Measurements from ENCODE around the gene INCA1.
"Not testable (repeated sequence)": the region's sequence is repeated elsewhere in the genome, so short reads cannot be mapped to it uniquely, and the experiment has no call there.

The INCA1 gene

GRCh38 chr17:5032865-5033264 lies 35.5 kb upstream of the INCA1 start:
- no peak overlapping the region for H3K27ac ChIP-seq (ENCODE audit: insufficient read depth, low read depth, low read length, poor library complexity, severe bottlenecking)
- H3K9me3 ChIP-seq (ENCODE audit: control insufficient read depth, low read length), result no peaks in the 10 kb centered on the region
- 91 to 92% methylated on average over 6 of the region's 6 CpGs for WGBS, 2 experiments
- no peaks in the 10 kb centered on the region for H3K4me1 ChIP-seq (ENCODE audit: control insufficient read depth, insufficient read depth, low read length)
- H3K27me3 ChIP-seq (ENCODE audit: control insufficient read depth, insufficient read depth, low read length, poor library complexity, severe bottlenecking), result peaks cover 21% of the 10 kb centered on the region
- no peaks in the 10 kb centered on the region for H3K36me3 ChIP-seq (ENCODE audit: control insufficient read depth, insufficient read depth, low read length)
- no peak overlapping the region for H3K4me3 ChIP-seq (ENCODE audit: insufficient read depth, low read depth, low read length)

- Histone ChIP-seq H3K4me1 (ENCODE audit: control insufficient read depth, insufficient read depth, low read length) (no peaks in the 10 kb centered on the region), H3K9me3 (ENCODE audit: control insufficient read depth, low read length) (no peaks in the 10 kb centered on the region), H3K4me3 (ENCODE audit: insufficient read depth, low read depth, low read length) (peak overlapping the region; percentile 33), H3K27ac (ENCODE audit: insufficient read depth, low read depth, low read length, poor library complexity, severe bottlenecking) (no peak overlapping the region), H3K27me3 (ENCODE audit: control insufficient read depth, insufficient read depth, low read length, poor library complexity, severe bottlenecking) (peaks cover 21% of the 10 kb centered on the region), H3K36me3 (ENCODE audit: control insufficient read depth, insufficient read depth, low read length) (no peaks in the 10 kb centered on the region)
- WGBS, 2 experiments, result 6 to 7% methylated on average over 48 of the region's 48 CpGs
Measured at GRCh38 chr17:5031365-5032082, 34.2 kb upstream of the INCA1 start.

DNA sequence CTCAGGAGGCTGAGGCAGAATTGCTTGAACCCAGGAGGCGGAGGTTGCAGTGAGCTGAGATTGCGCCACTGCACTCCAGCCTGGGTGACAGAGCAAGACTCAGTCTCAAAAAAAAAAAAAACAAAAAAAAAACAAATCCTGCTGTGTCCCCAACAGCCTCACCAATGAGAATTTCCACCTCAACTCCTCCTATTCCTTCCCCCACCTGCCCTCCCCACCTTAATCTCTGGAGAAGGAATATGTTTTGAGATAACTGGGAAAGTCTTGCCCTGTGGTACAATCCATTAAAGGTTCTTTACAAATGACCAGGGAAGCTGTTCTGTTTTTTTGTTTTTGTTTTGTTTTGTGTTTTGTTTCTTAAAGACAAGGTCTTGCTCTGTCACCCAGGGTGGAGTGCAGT lies 32.8 kb upstream of the INCA1 start:
- WGBS, 2 experiments, result 90 to 99% methylated on average over 2 of the region's 2 CpGs
- H3K36me3 ChIP-seq (ENCODE audit: control insufficient read depth, insufficient read depth, low read length), result not testable (repeated sequence)

DNA sequence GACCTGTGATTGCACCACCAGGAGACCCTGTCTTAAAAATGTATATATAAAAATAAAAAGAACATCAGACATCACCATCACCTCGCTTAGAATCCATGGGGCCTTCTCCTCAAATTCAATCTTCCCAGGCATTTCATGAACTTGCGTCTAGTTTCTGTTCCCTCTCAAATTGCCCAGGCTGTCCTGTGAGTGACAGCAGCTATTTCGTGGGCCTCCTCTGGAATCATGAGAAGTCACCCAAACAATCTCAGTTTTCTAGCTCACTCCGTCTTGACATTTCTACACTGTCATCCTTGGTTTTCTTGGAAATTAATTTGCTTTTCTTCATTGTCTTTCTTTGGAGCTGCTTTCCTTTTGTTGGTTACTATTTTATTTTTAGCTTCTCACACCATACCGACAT lies 30.6 kb upstream of the INCA1 start:
- H3K36me3 ChIP-seq (ENCODE audit: control insufficient read depth, insufficient read depth, low read length), result no peaks in the 10 kb centered on the region
- no peak overlapping the region for H3K4me3 ChIP-seq (ENCODE audit: insufficient read depth, low read depth, low read length)
- H3K27ac ChIP-seq (ENCODE audit: insufficient read depth, low read depth, low read length, poor library complexity, severe bottlenecking), result no peak overlapping the region
- WGBS, 2 experiments, result 90 to 93% methylated on average over 4 of the region's 5 CpGs
- no peaks in the 10 kb centered on the region for H3K4me1 ChIP-seq (ENCODE audit: control insufficient read depth, insufficient read depth, low read length)
- H3K27me3 ChIP-seq (ENCODE audit: control insufficient read depth, insufficient read depth, low read length, poor library complexity, severe bottlenecking), result peaks cover 3% of the 10 kb centered on the region
- H3K9me3 ChIP-seq (ENCODE audit: control insufficient read depth, low read length), result no peaks in the 10 kb centered on the region

More for the DNA sequence above, 32.8 kb upstream of the INCA1 start:
- H3K27ac ChIP-seq (ENCODE audit: insufficient read depth, low read depth, low read length, poor library complexity, severe bottlenecking); H3K4me1 ChIP-seq (ENCODE audit: control insufficient read depth, insufficient read depth, low read length); H3K9me3 ChIP-seq (ENCODE audit: control insufficient read depth, low read length); H3K4me3 ChIP-seq (ENCODE audit: insufficient read depth, low read depth, low read length): not testable (repeated sequence)
- peaks cover 14% of the 10 kb centered on the region for H3K27me3 ChIP-seq (ENCODE audit: control insufficient read depth, insufficient read depth, low read length, poor library complexity, severe bottlenecking)

- H3K9me3 ChIP-seq (ENCODE audit: control insufficient read depth, low read length), result no peaks in the 10 kb centered on the region
- peaks cover 4% of the 10 kb centered on the region for H3K36me3 ChIP-seq (ENCODE audit: control insufficient read depth, insufficient read depth, low read length)
- 91 to 93% methylated on average over 6 of the region's 6 CpGs for WGBS, 2 experiments
- H3K27ac ChIP-seq (ENCODE audit: insufficient read depth, low read depth, low read length, poor library complexity, severe bottlenecking), result no peak overlapping the region
- H3K4me3 ChIP-seq (ENCODE audit: insufficient read depth, low read depth, low read length), result no peak overlapping the region
- peaks cover 3% of the 10 kb centered on the region for H3K27me3 ChIP-seq (ENCODE audit: control insufficient read depth, insufficient read depth, low read length, poor library complexity, severe bottlenecking)
- H3K4me1 ChIP-seq (ENCODE audit: control insufficient read depth, insufficient read depth, low read length), result no peaks in the 10 kb centered on the region
Measured at GRCh38 chr17:5027299-5027698, 30.0 kb upstream of the INCA1 start.

- Histone ChIP-seq H3K4me1 (ENCODE audit: control insufficient read depth, insufficient read depth, low read length) (no peaks in the 10 kb centered on the region), H3K27me3 (ENCODE audit: control insufficient read depth, insufficient read depth, low read length, poor library complexity, severe bottlenecking) (no peaks in the 10 kb centered on the region), H3K4me3 (ENCODE audit: insufficient read depth, low read depth, low read length) (no peak overlapping the region), H3K9me3 (ENCODE audit: control insufficient read depth, low read length) (no peaks in the 10 kb centered on the region), H3K36me3 (ENCODE audit: control insufficient read depth, insufficient read depth, low read length) (peaks cover 20% of the 10 kb centered on the region), H3K27ac (ENCODE audit: insufficient read depth, low read depth, low read length, poor library complexity, severe bottlenecking) (no peak overlapping the region)
- 94 to 97% methylated on average over 4 of the region's 4 CpGs for WGBS, 2 experiments
Measured at GRCh38 chr17:5024604-5025003, 27.3 kb upstream of the INCA1 start.

DNA sequence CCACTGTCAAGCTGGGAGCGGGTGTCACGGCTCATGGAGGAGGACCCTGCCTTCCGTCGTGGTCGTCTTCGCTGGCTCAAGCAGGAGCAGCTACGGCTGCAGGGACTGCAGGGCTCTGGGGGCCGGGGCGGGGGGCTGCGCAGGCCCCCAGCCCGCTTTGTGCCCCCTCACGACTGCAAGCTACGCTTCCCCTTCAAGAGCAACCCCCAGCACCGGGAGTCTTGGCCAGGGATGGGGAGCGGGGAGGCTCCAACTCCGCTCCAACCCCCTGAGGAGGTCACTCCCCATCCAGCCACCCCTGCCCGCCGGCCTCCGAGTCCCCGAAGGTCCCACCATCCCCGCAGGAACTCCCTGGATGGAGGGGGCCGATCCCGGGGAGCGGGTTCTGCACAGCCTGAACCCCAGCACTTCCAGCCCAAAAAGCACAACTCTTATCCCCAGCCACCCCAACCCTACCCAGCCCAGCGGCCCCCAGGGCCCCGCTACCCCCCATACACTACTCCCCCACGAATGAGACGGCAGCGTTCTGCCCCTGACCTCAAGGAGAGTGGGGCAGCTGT lies 26.3 kb upstream of the INCA1 start:
- WGBS, 2 experiments, result 96 to 97% methylated on average over 28 to 29 of the region's 29 CpGs
- H3K4me1 ChIP-seq (ENCODE audit: control insufficient read depth, insufficient read depth, low read length), result no peaks in the 10 kb centered on the region
- H3K36me3 ChIP-seq (ENCODE audit: control insufficient read depth, insufficient read depth, low read length), result peaks cover 23% of the 10 kb centered on the region

GRCh38 chr17:5022171-5022711 lies 24.9 kb upstream of the INCA1 start:
- Histone ChIP-seq H3K4me1 (ENCODE audit: control insufficient read depth, insufficient read depth, low read length) (no peaks in the 10 kb centered on the region), H3K9me3 (ENCODE audit: control insufficient read depth, low read length) (no peaks in the 10 kb centered on the region), H3K27me3 (ENCODE audit: control insufficient read depth, insufficient read depth, low read length, poor library complexity, severe bottlenecking) (no peaks in the 10 kb centered on the region), H3K36me3 (ENCODE audit: control insufficient read depth, insufficient read depth, low read length) (peaks cover 23% of the 10 kb centered on the region), H3K27ac (ENCODE audit: insufficient read depth, low read depth, low read length, poor library complexity, severe bottlenecking) (no peak overlapping the region), H3K4me3 (ENCODE audit: insufficient read depth, low read depth, low read length) (no peak overlapping the region)
- 95% methylated on average over 30 of the region's 30 CpGs for WGBS, 2 experiments

More for the DNA sequence above, 26.3 kb upstream of the INCA1 start:
- no peak overlapping the region for H3K27ac ChIP-seq (ENCODE audit: insufficient read depth, low read depth, low read length, poor library complexity, severe bottlenecking)
- no peak overlapping the region for H3K4me3 ChIP-seq (ENCODE audit: insufficient read depth, low read depth, low read length)
- H3K27me3 ChIP-seq (ENCODE audit: control insufficient read depth, insufficient read depth, low read length, poor library complexity, severe bottlenecking), result no peaks in the 10 kb centered on the region
- no peaks in the 10 kb centered on the region for H3K9me3 ChIP-seq (ENCODE audit: control insufficient read depth, low read length)

- Histone ChIP-seq H3K4me1 (ENCODE audit: control insufficient read depth, insufficient read depth, low read length) (no peaks in the 10 kb centered on the region), H3K27ac (ENCODE audit: insufficient read depth, low read depth, low read length, poor library complexity, severe bottlenecking) (no peak overlapping the region), H3K27me3 (ENCODE audit: control insufficient read depth, insufficient read depth, low read length, poor library complexity, severe bottlenecking) (no peaks in the 10 kb centered on the region), H3K4me3 (ENCODE audit: insufficient read depth, low read depth, low read length) (no peak overlapping the region), H3K36me3 (ENCODE audit: control insufficient read depth, insufficient read depth, low read length) (peaks cover 23% of the 10 kb centered on the region), H3K9me3 (ENCODE audit: control insufficient read depth, low read length) (no peaks in the 10 kb centered on the region)
- WGBS, 2 experiments, result 92 to 93% methylated on average over 20 of the region's 20 CpGs
Measured at GRCh38 chr17:5020502-5021023, 23.2 kb upstream of the INCA1 start.

- Histone ChIP-seq H3K36me3 (ENCODE audit: control insufficient read depth, insufficient read depth, low read length) (peaks cover 27% of the 10 kb centered on the region), H3K4me1 (ENCODE audit: control insufficient read depth, insufficient read depth, low read length) (no peaks in the 10 kb centered on the region), H3K27me3 (ENCODE audit: control insufficient read depth, insufficient read depth, low read length, poor library complexity, severe bottlenecking) (no peaks in the 10 kb centered on the region), H3K27ac (ENCODE audit: insufficient read depth, low read depth, low read length, poor library complexity, severe bottlenecking) (no peak overlapping the region), H3K4me3 (ENCODE audit: insufficient read depth, low read depth, low read length) (no peak overlapping the region), H3K9me3 (ENCODE audit: control insufficient read depth, low read length) (no peaks in the 10 kb centered on the region)
- 33% methylated on average over 1 of the region's 1 CpG; no CpG with 5 or more reads in 1 of the 2 experiments for WGBS, 2 experiments
Measured at GRCh38 chr17:5019475-5019956, 22.2 kb upstream of the INCA1 start.

Measured in ectodermal cell (in vitro differentiated cells).